Liver (tissue), 9 donors: ENCODE data around the gene GRID1. TPM values are rescaled to one million over a fixed set of nuclear protein-coding genes. Genes with fewer than 3 reads are reported as not detected.

Source experiments
- DNase-seq: peaks from one replicate; pipeline ENCODE4 v3.0.0-alpha.2; 2017; ENCODE audit warnings: low spot score
- H3K27ac ChIP-seq, 2 donors: one replicate each; pipeline ENCODE4 v1.7.0; 2013; ENCODE audit warnings: inconsistent platforms in 2 of 2, low read length in 2 of 2, control low read depth in 1 of 2, low read depth in 1 of 2, mild to moderate bottlenecking in 1 of 2
- H3K27me3 ChIP-seq, 4 donors: one replicate each; pipeline versions ENCODE4 v1.6.1 to v1.7.0; 2013; ENCODE audit warnings: low read length in 3 of 4, inconsistent platforms in 1 of 4, mild to moderate bottlenecking in 1 of 4, moderate library complexity in 1 of 4; ENCODE audit not compliant: control insufficient read depth in 4 of 4, insufficient read depth in 4 of 4
- H3K36me3 ChIP-seq, 4 donors: one replicate each; pipeline versions ENCODE4 v1.6.1 to v1.7.0; 2013; ENCODE audit warnings: low read length in 3 of 4, mild to moderate bottlenecking in 3 of 4, low read depth in 1 of 4, moderate library complexity in 1 of 4; ENCODE audit not compliant: control insufficient read depth in 4 of 4, insufficient read depth in 3 of 4
- H3K4me1 ChIP-seq, 4 donors: one replicate each; pipeline versions ENCODE4 v1.6.1 to v1.7.0; 2013; ENCODE audit warnings: low read length in 3 of 4, mild to moderate bottlenecking in 3 of 4, moderate library complexity in 1 of 4; ENCODE audit not compliant: control insufficient read depth in 4 of 4, insufficient read depth in 4 of 4
- H3K4me3 ChIP-seq, 3 donors: one replicate each; pipeline versions ENCODE4 v1.6.1 to v1.7.0; 2013; ENCODE audit warnings: low read length in 3 of 3, control low read depth in 1 of 3, low read depth in 1 of 3, mild to moderate bottlenecking in 1 of 3
- H3K9ac ChIP-seq, 2 donors: one replicate each; pipeline ENCODE4 v1.7.0; 2013; ENCODE audit warnings: low read length in 2 of 2, mild to moderate bottlenecking in 2 of 2, moderate library complexity in 2 of 2, control low read depth in 1 of 2, low read depth in 1 of 2
- H3K9me3 ChIP-seq, 4 donors: one replicate each; pipeline versions ENCODE4 v1.6.1 to v1.7.0; 2013; ENCODE audit warnings: low read length in 3 of 4; ENCODE audit not compliant: control insufficient read depth in 4 of 4
- EGR1 ChIP-seq, 2 donors: IDR thresholded peaks; 2 replicates each; pipeline ENCODE4 v1.6.1; 2016 to 2018; ENCODE audit warnings: antibody characterized with exemption in 2 of 2, low read depth in 2 of 2
- FOXA1 ChIP-seq: IDR thresholded peaks from 2 replicates; pipeline ENCODE4 v1.6.1; 2016; ENCODE audit warnings: antibody characterized with exemption
- FOXA2 ChIP-seq: IDR thresholded peaks from 2 replicates; pipeline ENCODE4 v1.6.1; 2016; ENCODE audit warnings: antibody characterized with exemption
- GABPA ChIP-seq, 2 donors: IDR thresholded peaks in 1 of 2; conservative IDR thresholded peaks in 1 of 2; 2 replicates each; pipeline ENCODE4 v1.6.1; 2016; ENCODE audit warnings: antibody characterized with exemption in 2 of 2, mild to moderate bottlenecking in 1 of 2, moderate library complexity in 1 of 2
- HNF4A ChIP-seq, 2 donors: conservative IDR thresholded peaks; 2 replicates each; pipeline ENCODE4 v1.6.1; 2016; ENCODE audit warnings: antibody characterized with exemption in 2 of 2, mild to moderate bottlenecking in 2 of 2
- HNF4G ChIP-seq: IDR thresholded peaks from 2 replicates; pipeline ENCODE4 v1.6.1; 2016; ENCODE audit warnings: antibody characterized with exemption
- JUND ChIP-seq, 2 donors: IDR thresholded peaks; 2 replicates each; pipeline ENCODE4 v1.6.1; 2016; ENCODE audit warnings: antibody characterized with exemption in 2 of 2
- NR2F2 ChIP-seq: IDR thresholded peaks from 2 replicates; pipeline ENCODE4 v1.6.1; 2016; ENCODE audit warnings: antibody characterized with exemption
- RAD21 ChIP-seq, 2 donors: IDR thresholded peaks; 2 replicates each; pipeline ENCODE4 v1.6.1; 2016; ENCODE audit warnings: antibody characterized with exemption in 2 of 2, mild to moderate bottlenecking in 2 of 2
- RXRA ChIP-seq, 2 donors: IDR thresholded peaks; 2 replicates each; pipeline ENCODE4 v1.6.1; 2017 to 2018; ENCODE audit warnings: antibody characterized with exemption in 2 of 2, mild to moderate bottlenecking in 1 of 2
- SP1 ChIP-seq: IDR thresholded peaks from 2 replicates; pipeline ENCODE4 v1.6.1; 2018; ENCODE audit warnings: antibody characterized with exemption, mild to moderate bottlenecking
- TAF1 ChIP-seq: conservative IDR thresholded peaks from 2 replicates; pipeline ENCODE4 v1.6.1; 2016; ENCODE audit warnings: antibody characterized with exemption, mild to moderate bottlenecking
- YY1 ChIP-seq: IDR thresholded peaks from 2 replicates; pipeline ENCODE4 v1.6.1; 2016; ENCODE audit warnings: antibody characterized with exemption, mild to moderate bottlenecking
- WGBS: extraction: QIAGEN DNeasy Blood & Tissue Kit; methylation state at CpG from one replicate; pipeline ENCODE4 v1.1.7; 2013; 5-methylcytosine and 5-hydroxymethylcytosine counted together
- polyA plus RNA-seq, 2 donors: library from polyadenylated mRNA; stranded (reverse) in 1 of 2; unstranded in 1 of 2; fragments of 200-250 nt in 1 of 2; fragments of >200 nt in 1 of 2; fragmentation: Nextera tagmentation in 1 of 2; extraction: Ambion mirVana in 1 of 2; gene quantifications; one replicate each; pipeline versions ENCODE4 v1.2.1 to v1.2.3, GENCODE V29; 2013 to 2015
- total RNA-seq, 2 donors: library from RNA; depleted of rRNA; stranded (reverse); fragments of >200 nt; gene quantifications; one replicate each; pipeline ENCODE4 v1.2.3, GENCODE V29; 2014
- TF ChIP-seq, protein P1 (sequence below): fragments of 150-350 bp; IDR thresholded peaks from 2 replicates; pipeline ENCODE4 v1.5.1; 2017; ENCODE audit warnings: improper control_type of control experiment, low read depth, low read length; ENCODE audit not compliant: missing input control
- TF ChIP-seq, protein P2 (sequence below): IDR thresholded peaks from 2 replicates; pipeline ENCODE4 v1.6.1; 2016; ENCODE audit warnings: antibody characterized with exemption, mild to moderate bottlenecking
- TF ChIP-seq, protein P3 (sequence below): IDR thresholded peaks from 2 replicates; pipeline ENCODE4 v1.6.1; 2016; ENCODE audit warnings: antibody characterized with exemption
- TF ChIP-seq, protein P4 (sequence below): IDR thresholded peaks from 2 replicates; pipeline ENCODE4 v1.6.1; 2016; ENCODE audit warnings: antibody characterized with exemption
- TF ChIP-seq, protein P5 (sequence below): IDR thresholded peaks from 2 replicates; pipeline ENCODE4 v1.6.1; 2016; ENCODE audit warnings: antibody characterized with exemption
- donor health status: healthy.
- donor health status: healthy.
- donor health status: healthy.
- donor health status: healthy.
- donor health status: healthy.

GRID1 gene
- total and polyA plus RNA-seq, 4 donors, result 0.09 to 0.17 (median 0.14) TPM; not detected in 1

DNA sequence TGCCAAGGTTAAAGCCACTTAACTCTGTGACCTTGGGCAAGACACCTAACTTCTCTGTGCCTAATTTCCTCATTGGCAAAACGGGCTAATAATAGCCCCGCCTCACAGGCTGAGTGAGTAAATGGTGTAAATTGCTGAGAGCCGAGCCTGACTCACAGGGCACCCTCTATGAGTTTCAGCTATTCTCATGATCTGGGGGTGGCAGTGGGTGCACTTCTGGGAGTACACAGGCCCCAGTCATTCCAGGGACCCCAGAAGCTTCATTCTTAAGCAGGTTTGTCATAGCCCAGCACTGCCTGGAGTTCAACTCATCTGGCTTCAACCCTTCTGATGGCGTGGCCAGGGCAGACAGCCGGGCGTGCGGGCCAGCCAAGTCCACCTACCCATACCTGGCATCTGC lies 137.2 kb downstream of the GRID1 start:
- H3K27ac ChIP-seq, result no peak overlapping the region
- no peak for TF ChIP-seq EGR1 (IDR thresholded peaks at IDR 0.05; ENCODE audit: low read depth in 2 of 2)
- TF ChIP-seq, protein P1, sequence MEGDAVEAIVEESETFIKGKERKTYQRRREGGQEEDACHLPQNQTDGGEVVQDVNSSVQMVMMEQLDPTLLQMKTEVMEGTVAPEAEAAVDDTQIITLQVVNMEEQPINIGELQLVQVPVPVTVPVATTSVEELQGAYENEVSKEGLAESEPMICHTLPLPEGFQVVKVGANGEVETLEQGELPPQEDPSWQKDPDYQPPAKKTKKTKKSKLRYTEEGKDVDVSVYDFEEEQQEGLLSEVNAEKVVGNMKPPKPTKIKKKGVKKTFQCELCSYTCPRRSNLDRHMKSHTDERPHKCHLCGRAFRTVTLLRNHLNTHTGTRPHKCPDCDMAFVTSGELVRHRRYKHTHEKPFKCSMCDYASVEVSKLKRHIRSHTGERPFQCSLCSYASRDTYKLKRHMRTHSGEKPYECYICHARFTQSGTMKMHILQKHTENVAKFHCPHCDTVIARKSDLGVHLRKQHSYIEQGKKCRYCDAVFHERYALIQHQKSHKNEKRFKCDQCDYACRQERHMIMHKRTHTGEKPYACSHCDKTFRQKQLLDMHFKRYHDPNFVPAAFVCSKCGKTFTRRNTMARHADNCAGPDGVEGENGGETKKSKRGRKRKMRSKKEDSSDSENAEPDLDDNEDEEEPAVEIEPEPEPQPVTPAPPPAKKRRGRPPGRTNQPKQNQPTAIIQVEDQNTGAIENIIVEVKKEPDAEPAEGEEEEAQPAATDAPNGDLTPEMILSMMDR, result no peak
- TF ChIP-seq YY1, result no peak
- TF ChIP-seq NR2F2, result no peak
- no peak for TF ChIP-seq FOXA1
- TF ChIP-seq RXRA (IDR thresholded peaks at IDR 0.05), result no peak
- TF ChIP-seq, protein P2, sequence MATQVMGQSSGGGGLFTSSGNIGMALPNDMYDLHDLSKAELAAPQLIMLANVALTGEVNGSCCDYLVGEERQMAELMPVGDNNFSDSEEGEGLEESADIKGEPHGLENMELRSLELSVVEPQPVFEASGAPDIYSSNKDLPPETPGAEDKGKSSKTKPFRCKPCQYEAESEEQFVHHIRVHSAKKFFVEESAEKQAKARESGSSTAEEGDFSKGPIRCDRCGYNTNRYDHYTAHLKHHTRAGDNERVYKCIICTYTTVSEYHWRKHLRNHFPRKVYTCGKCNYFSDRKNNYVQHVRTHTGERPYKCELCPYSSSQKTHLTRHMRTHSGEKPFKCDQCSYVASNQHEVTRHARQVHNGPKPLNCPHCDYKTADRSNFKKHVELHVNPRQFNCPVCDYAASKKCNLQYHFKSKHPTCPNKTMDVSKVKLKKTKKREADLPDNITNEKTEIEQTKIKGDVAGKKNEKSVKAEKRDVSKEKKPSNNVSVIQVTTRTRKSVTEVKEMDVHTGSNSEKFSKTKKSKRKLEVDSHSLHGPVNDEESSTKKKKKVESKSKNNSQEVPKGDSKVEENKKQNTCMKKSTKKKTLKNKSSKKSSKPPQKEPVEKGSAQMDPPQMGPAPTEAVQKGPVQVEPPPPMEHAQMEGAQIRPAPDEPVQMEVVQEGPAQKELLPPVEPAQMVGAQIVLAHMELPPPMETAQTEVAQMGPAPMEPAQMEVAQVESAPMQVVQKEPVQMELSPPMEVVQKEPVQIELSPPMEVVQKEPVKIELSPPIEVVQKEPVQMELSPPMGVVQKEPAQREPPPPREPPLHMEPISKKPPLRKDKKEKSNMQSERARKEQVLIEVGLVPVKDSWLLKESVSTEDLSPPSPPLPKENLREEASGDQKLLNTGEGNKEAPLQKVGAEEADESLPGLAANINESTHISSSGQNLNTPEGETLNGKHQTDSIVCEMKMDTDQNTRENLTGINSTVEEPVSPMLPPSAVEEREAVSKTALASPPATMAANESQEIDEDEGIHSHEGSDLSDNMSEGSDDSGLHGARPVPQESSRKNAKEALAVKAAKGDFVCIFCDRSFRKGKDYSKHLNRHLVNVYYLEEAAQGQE, result no peak
- no peak for TF ChIP-seq RAD21 (IDR thresholded peaks at IDR 0.05)
- no peak for TF ChIP-seq TAF1
- TF ChIP-seq JUND (IDR thresholded peaks at IDR 0.05), result no peak
- no peak for TF ChIP-seq FOXA2
- TF ChIP-seq SP1, result no peak
- TF ChIP-seq, protein P3, sequence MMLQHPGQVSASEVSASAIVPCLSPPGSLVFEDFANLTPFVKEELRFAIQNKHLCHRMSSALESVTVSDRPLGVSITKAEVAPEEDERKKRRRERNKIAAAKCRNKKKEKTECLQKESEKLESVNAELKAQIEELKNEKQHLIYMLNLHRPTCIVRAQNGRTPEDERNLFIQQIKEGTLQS, result no peak
- TF ChIP-seq, protein P4, sequence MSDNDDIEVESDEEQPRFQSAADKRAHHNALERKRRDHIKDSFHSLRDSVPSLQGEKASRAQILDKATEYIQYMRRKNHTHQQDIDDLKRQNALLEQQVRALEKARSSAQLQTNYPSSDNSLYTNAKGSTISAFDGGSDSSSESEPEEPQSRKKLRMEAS, result no peak
- no peak for TF ChIP-seq HNF4G
- TF ChIP-seq HNF4A (conservative IDR thresholded peaks at IDR 0.05), result no peak
- TF ChIP-seq, protein P5, sequence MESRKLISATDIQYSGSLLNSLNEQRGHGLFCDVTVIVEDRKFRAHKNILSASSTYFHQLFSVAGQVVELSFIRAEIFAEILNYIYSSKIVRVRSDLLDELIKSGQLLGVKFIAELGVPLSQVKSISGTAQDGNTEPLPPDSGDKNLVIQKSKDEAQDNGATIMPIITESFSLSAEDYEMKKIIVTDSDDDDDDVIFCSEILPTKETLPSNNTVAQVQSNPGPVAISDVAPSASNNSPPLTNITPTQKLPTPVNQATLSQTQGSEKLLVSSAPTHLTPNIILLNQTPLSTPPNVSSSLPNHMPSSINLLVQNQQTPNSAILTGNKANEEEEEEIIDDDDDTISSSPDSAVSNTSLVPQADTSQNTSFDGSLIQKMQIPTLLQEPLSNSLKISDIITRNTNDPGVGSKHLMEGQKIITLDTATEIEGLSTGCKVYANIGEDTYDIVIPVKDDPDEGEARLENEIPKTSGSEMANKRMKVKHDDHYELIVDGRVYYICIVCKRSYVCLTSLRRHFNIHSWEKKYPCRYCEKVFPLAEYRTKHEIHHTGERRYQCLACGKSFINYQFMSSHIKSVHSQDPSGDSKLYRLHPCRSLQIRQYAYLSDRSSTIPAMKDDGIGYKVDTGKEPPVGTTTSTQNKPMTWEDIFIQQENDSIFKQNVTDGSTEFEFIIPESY, result no peak
- TF ChIP-seq GABPA (IDR thresholded peaks at IDR 0.05 in 1 of 2, conservative IDR thresholded peaks at IDR 0.05 in 1 of 2), result no peak
- no peaks in the 10 kb centered on the region for H3K36me3 ChIP-seq
- WGBS, result 90% methylated on average over 7 of the region's 7 CpGs
- H3K9me3 ChIP-seq, result no peaks in the 10 kb centered on the region
- DNase-seq, result no peak
- H3K4me1 ChIP-seq, result no peaks in the 10 kb centered on the region
- no peak overlapping the region for H3K4me3 ChIP-seq
- H3K9ac ChIP-seq, result no peak overlapping the region
- H3K27me3 ChIP-seq, result no peaks in the 10 kb centered on the region
